ENCODE data around the gene SERPINB10.

DNA sequence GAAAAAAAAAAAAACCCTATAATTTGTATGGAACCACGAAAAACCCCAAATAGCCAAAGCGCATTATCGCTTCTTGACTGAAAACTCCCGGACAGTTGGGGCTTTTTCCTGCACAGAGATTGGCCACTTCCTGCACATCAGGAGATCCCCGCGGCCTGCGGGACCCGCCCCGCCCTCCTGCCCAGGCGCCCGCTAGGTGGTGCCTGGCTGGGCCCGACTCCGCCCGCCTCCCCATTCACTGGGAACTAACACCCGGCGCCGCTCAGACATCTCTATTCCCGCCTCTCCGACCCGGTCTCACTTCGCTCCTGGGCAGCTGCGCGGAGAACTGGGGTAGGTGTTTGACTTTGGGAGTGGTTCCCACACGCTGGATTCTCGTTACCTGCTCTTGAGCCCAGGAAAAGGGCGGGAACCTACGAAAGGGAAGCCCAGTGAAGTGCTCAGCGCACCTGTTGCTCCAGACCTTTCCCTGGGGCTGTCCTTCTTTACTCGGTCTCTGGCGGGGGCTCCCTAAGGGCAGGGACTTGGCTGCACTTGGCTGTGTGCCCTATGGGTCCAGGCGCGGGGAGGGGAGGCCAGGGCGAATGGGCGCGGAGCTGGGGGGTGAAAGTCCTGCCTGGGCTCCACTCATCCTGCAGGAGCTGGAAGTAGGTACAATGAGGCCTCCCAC, 41.4 kb downstream of the SERPINB10 start, which contains the start of gene HMSD:
- TF ChIP-seq, protein P1, sequence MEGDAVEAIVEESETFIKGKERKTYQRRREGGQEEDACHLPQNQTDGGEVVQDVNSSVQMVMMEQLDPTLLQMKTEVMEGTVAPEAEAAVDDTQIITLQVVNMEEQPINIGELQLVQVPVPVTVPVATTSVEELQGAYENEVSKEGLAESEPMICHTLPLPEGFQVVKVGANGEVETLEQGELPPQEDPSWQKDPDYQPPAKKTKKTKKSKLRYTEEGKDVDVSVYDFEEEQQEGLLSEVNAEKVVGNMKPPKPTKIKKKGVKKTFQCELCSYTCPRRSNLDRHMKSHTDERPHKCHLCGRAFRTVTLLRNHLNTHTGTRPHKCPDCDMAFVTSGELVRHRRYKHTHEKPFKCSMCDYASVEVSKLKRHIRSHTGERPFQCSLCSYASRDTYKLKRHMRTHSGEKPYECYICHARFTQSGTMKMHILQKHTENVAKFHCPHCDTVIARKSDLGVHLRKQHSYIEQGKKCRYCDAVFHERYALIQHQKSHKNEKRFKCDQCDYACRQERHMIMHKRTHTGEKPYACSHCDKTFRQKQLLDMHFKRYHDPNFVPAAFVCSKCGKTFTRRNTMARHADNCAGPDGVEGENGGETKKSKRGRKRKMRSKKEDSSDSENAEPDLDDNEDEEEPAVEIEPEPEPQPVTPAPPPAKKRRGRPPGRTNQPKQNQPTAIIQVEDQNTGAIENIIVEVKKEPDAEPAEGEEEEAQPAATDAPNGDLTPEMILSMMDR (IDR thresholded peaks at IDR 0.05; ENCODE audit: insufficient read depth, low read depth, low read length): no peak
- TF ChIP-seq EZH2 (IDR thresholded peaks at IDR 0.05; ENCODE audit: insufficient read depth, low read length): no peak
